Activated CD4-positive, CD25-positive, alpha-beta regulatory T cell treated with anti-CD3 and anti-CD28 coated beads, Interleukin-2, amount 50 U/mL, for 24 hours (primary cell): ENCODE data around the gene GPHN.
A peak's percentile ranks its signal among the peaks of the same experiment; 100 is the strongest.
"Not testable (repeated sequence)": the region's sequence is repeated elsewhere in the genome, so short reads cannot be mapped to it uniquely, and the experiment has no call there.

Experiments
- ATAC-seq, 2 donors: fragments of 150-1000 bp; cut with Tn5 transposase; one replicate each; pipeline ENCODE4 v1.10.0; 2021; ENCODE audit warnings: mild to moderate bottlenecking in 1 of 2, moderate library complexity in 1 of 2

GPHN gene

GRCh38 chr14:66503532-66503931, 4.4 kb upstream of the GPHN start:
- no peak for ATAC-seq

- ATAC-seq, result peak; percentile 15 to 21
Measured at GRCh38 chr14:66507181-66507721, 696 bp upstream of the GPHN start.

- no peak for ATAC-seq
Measured at GRCh38 chr14:66508547-66508845, 549 bp downstream of the GPHN start.

GRCh38 chr14:66508846-66509621, 1.1 kb downstream of the GPHN start:
- ATAC-seq, result peak; percentile 4 to 7

- no peak for ATAC-seq
Measured at GRCh38 chr14:66509874-66510273, 1.9 kb downstream of the GPHN start.

- no peak for ATAC-seq
Measured at GRCh38 chr14:66511849-66512248, 3.9 kb downstream of the GPHN start.

GRCh38 chr14:66514213-66514612, 6.3 kb downstream of the GPHN start:
- ATAC-seq, result no peak

- no peak for ATAC-seq
Measured at GRCh38 chr14:66530526-66530925, 22.6 kb downstream of the GPHN start.

GRCh38 chr14:66539034-66539433, 31.1 kb downstream of the GPHN start:
- peak; percentile 56 to 63 for ATAC-seq

GRCh38 chr14:66540038-66540437, 32.1 kb downstream of the GPHN start:
- no peak for ATAC-seq

- ATAC-seq, result no peak
Measured at GRCh38 chr14:66541627-66542026, 33.7 kb downstream of the GPHN start.

- no peak for ATAC-seq
Measured at GRCh38 chr14:66543996-66544395, 36.0 kb downstream of the GPHN start.

GRCh38 chr14:66545191-66545590, 37.2 kb downstream of the GPHN start:
- ATAC-seq, result not testable (repeated sequence)

GRCh38 chr14:66545751-66546150, 37.8 kb downstream of the GPHN start:
- ATAC-seq, result not testable (repeated sequence)

GRCh38 chr14:66563731-66564130, 55.8 kb downstream of the GPHN start:
- ATAC-seq, result no peak

GRCh38 chr14:66568220-66568619, 60.3 kb downstream of the GPHN start:
- no peak for ATAC-seq

- no peak for ATAC-seq
Measured at GRCh38 chr14:66572826-66573225, 64.9 kb downstream of the GPHN start.

GRCh38 chr14:66575014-66575413, 67.1 kb downstream of the GPHN start:
- ATAC-seq, result no peak

GRCh38 chr14:66575939-66576338, 68.0 kb downstream of the GPHN start:
- no peak for ATAC-seq

- ATAC-seq, result not testable (repeated sequence)
Measured at GRCh38 chr14:66587753-66588152, 79.8 kb downstream of the GPHN start.

GRCh38 chr14:66595394-66595793, 87.4 kb downstream of the GPHN start:
- no peak for ATAC-seq

- no peak for ATAC-seq
Measured at GRCh38 chr14:66596241-66596985, 88.5 kb downstream of the GPHN start.

GRCh38 chr14:66600416-66600815, 92.5 kb downstream of the GPHN start:
- ATAC-seq, result no peak

- ATAC-seq, result peak in 1 of 2 donors; percentile 59
Measured at GRCh38 chr14:66601932-66602578, 94.1 kb downstream of the GPHN start.
